ENCODE results near the gene SURF6. TPM values are rescaled to one million over a fixed set of nuclear protein-coding genes. Genes with fewer than 3 reads are reported as not detected.
"Not testable (repeated sequence)": the region's sequence is repeated elsewhere in the genome, so short reads cannot be mapped to it uniquely, and the experiment has no call there.

The SURF6 gene
- total RNA-seq, 1 experiment from 2014 or later: 36.1 TPM

DNA sequence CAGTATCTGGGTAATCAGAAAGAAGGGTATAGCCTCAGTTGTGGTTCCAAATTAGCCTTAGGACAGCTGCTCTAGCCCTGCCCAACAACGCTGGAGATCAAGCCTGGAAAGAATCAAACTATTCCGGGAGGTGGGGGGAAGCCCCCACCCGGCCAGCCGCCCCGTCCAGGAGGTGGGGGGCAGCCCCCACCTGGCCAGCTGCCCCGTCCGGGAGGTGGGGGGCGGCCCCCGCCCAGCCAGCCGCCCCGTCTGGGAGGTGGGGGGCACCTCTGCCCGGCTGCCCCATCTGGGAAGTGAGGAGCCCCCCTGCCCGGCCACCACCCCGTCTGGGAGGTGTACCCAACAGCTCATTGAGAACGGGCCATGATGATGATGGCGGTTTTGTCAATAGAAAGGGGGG, 36.0 kb downstream of the SURF6 start:
- not testable (repeated sequence) for DNase-seq (ENCODE audit: low read depth)

DNA sequence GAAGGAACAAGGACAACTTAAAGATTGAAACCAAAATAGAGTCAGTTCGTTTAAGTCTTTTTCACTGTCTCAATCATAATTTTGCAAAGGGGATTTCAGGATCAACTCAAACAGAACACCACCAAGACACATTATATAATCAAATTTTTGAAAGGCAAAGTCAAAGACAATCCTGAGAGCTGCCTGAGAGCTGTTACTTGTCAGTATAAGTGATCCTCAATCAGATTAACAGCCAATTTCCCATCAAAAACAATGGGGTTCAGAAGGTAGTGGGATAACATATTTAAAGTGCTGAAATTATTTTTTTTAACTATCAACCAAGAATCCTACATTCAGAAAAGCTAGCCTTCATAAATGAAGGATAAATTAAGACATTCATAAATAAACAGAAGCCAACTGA, 41.7 kb downstream of the SURF6 start:
- DNase-seq (ENCODE audit: low read depth): no peak

DNA sequence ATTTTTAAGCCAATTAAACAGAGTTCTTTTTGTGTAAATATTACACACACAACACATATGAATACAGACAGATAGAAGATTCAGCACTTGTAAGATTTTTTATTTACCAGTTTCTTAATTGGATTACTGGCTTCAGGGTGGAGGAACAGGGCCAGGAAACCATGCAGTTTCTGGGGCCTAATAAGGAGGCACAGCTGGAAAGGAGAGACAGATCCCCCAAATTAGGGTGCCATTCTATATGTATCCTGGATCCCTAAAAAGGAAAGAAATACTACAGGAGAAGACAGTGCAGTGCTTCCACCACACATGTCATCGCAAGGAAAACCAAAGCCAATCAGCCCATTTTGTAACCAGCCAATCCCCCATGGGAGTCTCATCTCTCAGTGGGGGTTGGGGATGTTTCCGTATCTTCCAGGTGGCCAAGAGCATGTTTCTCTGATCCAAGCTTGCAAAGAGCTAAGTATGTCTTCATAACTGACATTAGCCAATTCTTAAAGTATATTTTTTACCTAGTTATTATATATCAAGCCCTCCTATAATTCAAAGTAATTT, 45.2 kb downstream of the SURF6 start:
- no peak for DNase-seq (ENCODE audit: low read depth)

DNA sequence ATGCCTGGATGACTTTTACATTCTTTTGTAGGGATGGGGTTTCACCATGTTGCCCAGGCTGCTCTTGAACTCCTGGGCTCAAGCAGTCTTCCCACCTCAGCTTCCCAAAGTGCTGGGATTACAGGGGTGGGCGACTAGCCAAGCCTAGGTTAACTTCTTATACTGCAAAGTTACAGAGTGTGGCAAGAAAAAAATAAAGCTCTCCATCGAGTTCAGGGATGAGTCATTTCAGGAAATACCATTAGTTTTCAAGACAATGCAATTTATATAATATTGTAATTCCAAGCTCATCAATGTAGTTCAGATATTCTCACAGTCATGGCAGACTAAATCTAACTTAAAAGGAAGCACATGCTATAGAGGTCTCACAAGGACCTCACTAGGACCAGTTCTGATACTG, 49.5 kb downstream of the SURF6 start:
- DNase-seq (ENCODE audit: low read depth): no peak

GRCh38 chr9:133285252-133285775, 50.7 kb downstream of the SURF6 start:
- DNase-seq (ENCODE audit: low read depth): no peak

DNA sequence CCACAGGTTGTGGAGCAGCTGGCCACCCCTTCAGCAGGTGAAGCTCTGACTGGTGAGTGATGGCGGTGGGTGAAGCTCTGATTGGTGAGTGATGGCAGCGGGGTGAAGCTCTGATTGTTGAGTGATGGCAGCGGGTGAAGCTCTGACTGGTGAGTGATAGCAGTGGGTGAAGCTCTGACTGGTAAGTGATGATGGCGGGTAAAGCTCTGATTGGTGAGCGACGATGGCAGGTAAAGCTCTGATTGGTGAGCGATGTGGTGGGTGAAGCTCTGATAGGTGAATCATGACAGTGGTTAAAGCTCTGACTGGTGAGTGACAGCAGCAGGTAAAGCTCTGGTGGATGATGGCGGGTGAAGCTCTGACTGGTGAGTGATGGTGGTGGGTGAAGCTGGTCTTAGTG, 51.6 kb downstream of the SURF6 start:
- DNase-seq (ENCODE audit: low read depth): no peak

- DNase-seq (ENCODE audit: low read depth): not testable (repeated sequence)
These were observed 52.5 kb downstream of the SURF6 start for GRCh38 chr9:133283255-133284032.

- DNase-seq (ENCODE audit: low read depth): no peak
These were observed 53.3 kb downstream of the SURF6 start for GRCh38 chr9:133282464-133283238.

DNA sequence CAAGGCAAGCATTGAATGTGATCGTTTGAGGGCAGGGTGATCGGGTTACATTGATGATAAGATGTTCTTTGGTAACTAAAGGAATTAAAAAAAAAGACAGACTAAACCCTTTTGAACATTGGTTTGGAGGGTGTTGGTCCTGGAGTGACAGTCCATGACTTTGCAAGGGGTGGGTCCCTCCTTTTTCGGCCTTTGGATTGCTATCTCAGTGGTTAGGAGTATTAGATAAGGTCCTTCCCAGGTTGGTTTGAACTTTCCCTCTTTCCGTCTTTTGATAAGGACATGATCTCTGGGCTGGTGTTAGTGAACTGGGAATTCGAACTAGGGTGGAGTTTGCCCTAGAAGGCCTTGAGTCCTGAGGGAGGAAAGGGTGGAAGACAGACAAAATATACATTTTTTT, 55.6 kb downstream of the SURF6 start:
- DNase-seq (ENCODE audit: low read depth): no peak

Small RNA genes lying within 50 kb of the gene (small RNA-seq; reads per million reads assigned to genes)
- gene RF00019 (not detected), gene SNORD24 (not detected), gene SNORD36A (not detected), gene SNORD36B (not detected), gene SNORD36C (not detected)

Other genes with a start within 250 kb of the SURF6 start
- gene RALGDS, start 214.9 kb downstream of the SURF6 start, total RNA-seq (2014; rRNA removed; shearing (Covaris generic)): 20.9 and 23.4 TPM in 2 replicates
- 0.13 and 0.21 TPM in 2 replicates for gene GBGT1, start 172.3 kb downstream of the SURF6 start, total RNA-seq (2014; rRNA removed; shearing (Covaris generic))
- not detected in 2 replicates for gene OBP2B, start 126.9 kb downstream of the SURF6 start, total RNA-seq (2014; rRNA removed; shearing (Covaris generic))
- not detected in 2 replicates for gene ABO, start 61.0 kb downstream of the SURF6 start, total RNA-seq (2014; rRNA removed; shearing (Covaris generic))
- 26.4 and 33.4 TPM in 2 replicates for gene MED22, start 11.9 kb upstream of the SURF6 start, total RNA-seq (2014; rRNA removed; shearing (Covaris generic))
- gene RPL7A, start 12.0 kb upstream of the SURF6 start, total RNA-seq (2014; rRNA removed; shearing (Covaris generic)): 2,307 and 2,771 TPM in 2 replicates
- 35.3 and 40.9 TPM in 2 replicates for gene SURF1, start 20.3 kb upstream of the SURF6 start, total RNA-seq (2014; rRNA removed; shearing (Covaris generic))
- 92.7 and 110 TPM in 2 replicates for gene SURF2, start 20.4 kb upstream of the SURF6 start, total RNA-seq (2014; rRNA removed; shearing (Covaris generic))
- gene SURF4, start 39.9 kb upstream of the SURF6 start, total RNA-seq (2014; rRNA removed; shearing (Covaris generic)): 220 and 286 TPM in 2 replicates
- gene STKLD1, start 40.2 kb upstream of the SURF6 start, total RNA-seq (2014; rRNA removed; shearing (Covaris generic)): not detected in 2 replicates
- 28.8 and 31.6 TPM in 2 replicates for gene REXO4, start 81.8 kb upstream of the SURF6 start, total RNA-seq (2014; rRNA removed; shearing (Covaris generic))
- 0.07 and 0.19 TPM in 2 replicates for gene ADAMTS13, start 86.2 kb upstream of the SURF6 start, total RNA-seq (2014; rRNA removed; shearing (Covaris generic))
- 0.37 and 1.1 TPM in 2 replicates for gene CACFD1, start 123.8 kb upstream of the SURF6 start, total RNA-seq (2014; rRNA removed; shearing (Covaris generic))
- gene SLC2A6, start 142.9 kb upstream of the SURF6 start, total RNA-seq (2014; rRNA removed; shearing (Covaris generic)): 2.3 and 2.4 TPM in 2 replicates
- not detected in 2 replicates for gene MYMK, start 188.8 kb upstream of the SURF6 start, total RNA-seq (2014; rRNA removed; shearing (Covaris generic))
- not detected in 2 replicates for gene ADAMTSL2, start 198.5 kb upstream of the SURF6 start, total RNA-seq (2014; rRNA removed; shearing (Covaris generic))